Subcutaneous abdominal adipose tissue (tissue), 5 donors: ENCODE results near the gene PLLP.

Experiments
- H3K27ac ChIP-seq: one replicate; pipeline ENCODE4 v1.7.0; 2013; ENCODE audit warnings: low read depth, mild to moderate bottlenecking, inconsistent platforms, low read length, moderate library complexity
- H3K27me3 ChIP-seq, 5 donors: one replicate each; pipeline ENCODE4 v1.7.0; 2013; ENCODE audit warnings: low read length in 5 of 5, inconsistent platforms in 1 of 5; ENCODE audit not compliant: control insufficient read depth in 5 of 5, insufficient read depth in 4 of 5
- H3K36me3 ChIP-seq, 5 donors: one replicate each; pipeline ENCODE4 v1.7.0; 2013; ENCODE audit warnings: low read length in 5 of 5; ENCODE audit not compliant: control insufficient read depth in 5 of 5, insufficient read depth in 5 of 5
- H3K4me1 ChIP-seq, 5 donors: one replicate each; pipeline ENCODE4 v1.7.0; 2013; ENCODE audit warnings: low read length in 5 of 5, mild to moderate bottlenecking in 3 of 5, moderate library complexity in 1 of 5; ENCODE audit not compliant: control insufficient read depth in 5 of 5, insufficient read depth in 5 of 5
- H3K4me3 ChIP-seq, 5 donors: one replicate each; pipeline ENCODE4 v1.7.0; 2013; ENCODE audit warnings: low read length in 5 of 5, low read depth in 1 of 5
- H3K9ac ChIP-seq, 5 donors: one replicate each; pipeline ENCODE4 v1.7.0; 2013; ENCODE audit warnings: low read length in 5 of 5, mild to moderate bottlenecking in 4 of 5, moderate library complexity in 3 of 5
- H3K9me3 ChIP-seq, 5 donors: one replicate each; pipeline ENCODE4 v1.7.0; 2013; ENCODE audit warnings: low read length in 5 of 5; ENCODE audit not compliant: control insufficient read depth in 5 of 5
- donor health status: healthy.
- donor health status: healthy.
- donor health status: healthy.
- donor health status: healthy.
- donor health status: healthy.

PLLP gene

GRCh38 chr16:57285379-57285778, 907 bp upstream of the PLLP start:
- no peak overlapping the region for H3K4me3 ChIP-seq
- H3K9me3 ChIP-seq, result no peaks in the 10 kb centered on the region
- H3K4me1 ChIP-seq, result peaks cover 0 to 18% (median 14%) of the 10 kb centered on the region in 5 donors
- H3K27ac ChIP-seq, result no peak overlapping the region
- no peaks in the 10 kb centered on the region for H3K36me3 ChIP-seq
- peaks cover 10 to 25% (median 14%) of the 10 kb centered on the region in 5 donors for H3K27me3 ChIP-seq
- H3K9ac ChIP-seq, result no peak overlapping the region

DNA sequence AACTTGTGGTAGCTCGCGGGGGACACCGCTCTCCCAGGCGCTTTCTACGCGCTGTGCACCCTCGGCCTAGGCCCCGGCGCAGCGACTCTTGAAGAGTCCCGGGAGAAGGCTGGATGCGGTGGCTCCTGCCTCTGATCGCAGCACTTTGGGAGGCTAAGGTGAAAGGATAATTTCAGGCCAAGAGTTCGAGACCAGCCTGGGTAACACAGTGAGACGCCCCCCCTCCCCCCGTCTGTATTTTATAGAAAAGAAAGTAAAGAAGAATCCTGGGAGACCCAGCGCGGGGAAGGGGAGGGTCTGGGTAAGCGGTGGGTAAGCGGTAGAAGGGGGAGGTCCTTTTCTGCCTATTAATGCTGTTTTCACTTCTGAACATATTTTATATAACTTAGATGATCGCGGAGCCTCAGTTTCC, 486 bp upstream of the PLLP start:
- Histone ChIP-seq H3K27me3 (peaks cover 10 to 25% (median 14%) of the 10 kb centered on the region in 5 donors), H3K9ac (peak overlapping the region in 1 of 5 donors; percentile 23), H3K36me3 (no peaks in the 10 kb centered on the region), H3K4me3 (peak overlapping the region in 4 of 5 donors; percentile 54 to 70 (median 63)), H3K27ac (no peak overlapping the region), H3K9me3 (no peaks in the 10 kb centered on the region), H3K4me1 (peaks cover 0 to 18% (median 15%) of the 10 kb centered on the region in 5 donors)

- H3K27ac ChIP-seq, result no peak overlapping the region
- H3K36me3 ChIP-seq, result no peaks in the 10 kb centered on the region
- H3K9me3 ChIP-seq, result no peaks in the 10 kb centered on the region
- H3K27me3 ChIP-seq, result peaks cover 10 to 25% (median 14%) of the 10 kb centered on the region in 5 donors
- peak overlapping the region in 3 of 5 donors; percentile 54 to 70 (median 62) for H3K4me3 ChIP-seq
- H3K9ac ChIP-seq, result no peak overlapping the region
- H3K4me1 ChIP-seq, result peaks cover 0 to 22% (median 15%) of the 10 kb centered on the region in 5 donors
Observed at GRCh38 chr16:57283959-57284208, 588 bp downstream of the PLLP start.

GRCh38 chr16:57283214-57283958, 1.1 kb downstream of the PLLP start:
- Histone ChIP-seq H3K9ac (no peak overlapping the region), H3K4me1 (peaks cover 0 to 22% (median 15%) of the 10 kb centered on the region in 5 donors), H3K36me3 (no peaks in the 10 kb centered on the region), H3K27me3 (peaks cover 10 to 25% (median 14%) of the 10 kb centered on the region in 5 donors), H3K4me3 (peak overlapping the region in 3 of 5 donors; percentile 11 to 70 (median 62)), H3K9me3 (no peaks in the 10 kb centered on the region), H3K27ac (no peak overlapping the region)

DNA sequence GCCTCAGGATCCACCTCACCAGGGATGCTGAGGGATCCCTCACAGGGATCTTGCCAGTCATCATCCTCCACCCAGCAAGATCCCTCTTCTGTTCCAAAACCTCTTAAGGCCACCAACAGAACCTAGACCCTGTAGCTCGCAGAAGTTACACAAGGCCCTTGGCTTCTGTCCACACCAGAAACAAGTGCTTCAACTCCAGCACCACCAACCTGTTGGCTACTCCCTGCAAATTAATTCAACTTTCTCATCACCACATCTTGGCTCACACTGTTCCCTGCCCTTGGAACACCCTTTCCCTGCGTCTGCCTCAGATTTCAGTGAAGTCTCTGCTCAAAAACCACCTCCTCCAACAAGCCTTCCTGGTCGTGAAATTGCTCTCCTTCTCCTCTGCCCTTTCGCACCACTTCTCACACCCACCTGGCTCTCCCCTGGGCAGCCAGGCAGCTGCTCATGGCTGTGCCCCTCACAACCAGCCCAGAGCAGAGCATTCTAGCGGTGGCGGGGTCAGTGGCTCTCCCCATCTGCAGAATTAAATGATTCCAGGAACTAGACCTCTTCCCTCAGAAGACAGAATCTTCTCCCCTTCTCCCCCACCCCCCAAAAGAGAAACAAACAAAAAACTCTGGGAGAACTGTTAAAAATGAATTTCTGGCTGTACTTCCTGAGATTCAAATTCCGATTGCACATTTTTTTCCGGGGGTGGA, 1.8 kb downstream of the PLLP start:
- H3K9ac ChIP-seq, result no peak overlapping the region
- peaks cover 10 to 25% (median 14%) of the 10 kb centered on the region in 5 donors for H3K27me3 ChIP-seq
- no peak overlapping the region for H3K27ac ChIP-seq
- no peaks in the 10 kb centered on the region for H3K9me3 ChIP-seq
- no peaks in the 10 kb centered on the region for H3K36me3 ChIP-seq
- H3K4me3 ChIP-seq, result no peak overlapping the region
- H3K4me1 ChIP-seq, result peaks cover 0 to 22% (median 15%) of the 10 kb centered on the region in 5 donors

- Histone ChIP-seq H3K36me3 (no peaks in the 10 kb centered on the region), H3K9me3 (no peaks in the 10 kb centered on the region), H3K9ac (no peak overlapping the region), H3K4me1 (peaks cover 0 to 25% (median 15%) of the 10 kb centered on the region in 5 donors), H3K27ac (no peak overlapping the region), H3K4me3 (no peak overlapping the region), H3K27me3 (peaks cover 10 to 25% (median 14%) of the 10 kb centered on the region in 5 donors)
Observed at GRCh38 chr16:57281791-57282190, 2.7 kb downstream of the PLLP start.

GRCh38 chr16:57279780-57280638, 4.5 kb downstream of the PLLP start:
- Histone ChIP-seq H3K4me3 (no peak overlapping the region), H3K9me3 (no peaks in the 10 kb centered on the region), H3K4me1 (peaks cover 1 to 28% (median 13%) of the 10 kb centered on the region in 5 donors), H3K27ac (no peak overlapping the region), H3K9ac (peak overlapping the region in 1 of 5 donors; percentile 25), H3K36me3 (no peaks in the 10 kb centered on the region), H3K27me3 (peaks cover 10 to 19% (median 14%) of the 10 kb centered on the region in 5 donors)

DNA sequence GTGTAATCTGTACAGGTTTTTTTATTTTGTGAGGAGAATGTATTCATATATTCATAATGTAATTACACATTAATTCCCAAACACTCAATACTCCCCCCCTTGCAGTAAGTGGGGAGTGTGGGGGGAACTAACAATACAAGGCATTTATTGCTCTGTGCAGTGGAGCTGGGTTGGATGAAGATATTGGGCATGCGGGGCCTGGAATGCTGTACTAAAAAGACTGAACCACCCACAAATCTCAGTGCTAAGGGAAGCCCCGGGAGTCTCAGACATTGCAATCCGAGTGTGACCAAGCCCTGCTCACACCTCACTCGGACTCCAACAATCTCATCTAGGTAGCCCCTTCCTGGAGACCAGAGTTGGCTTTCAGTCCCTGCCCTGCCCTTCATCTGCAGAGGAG, 6.0 kb downstream of the PLLP start:
- H3K4me3 ChIP-seq, result no peak overlapping the region
- no peak overlapping the region for H3K9ac ChIP-seq
- peaks cover under 1 to 10% (median 5%) of the 10 kb centered on the region in 5 donors for H3K27me3 ChIP-seq
- no peak overlapping the region for H3K27ac ChIP-seq
- no peaks in the 10 kb centered on the region for H3K9me3 ChIP-seq
- H3K4me1 ChIP-seq, result peaks cover 0 to 16% (median 1%) of the 10 kb centered on the region in 5 donors
- H3K36me3 ChIP-seq, result no peaks in the 10 kb centered on the region

DNA sequence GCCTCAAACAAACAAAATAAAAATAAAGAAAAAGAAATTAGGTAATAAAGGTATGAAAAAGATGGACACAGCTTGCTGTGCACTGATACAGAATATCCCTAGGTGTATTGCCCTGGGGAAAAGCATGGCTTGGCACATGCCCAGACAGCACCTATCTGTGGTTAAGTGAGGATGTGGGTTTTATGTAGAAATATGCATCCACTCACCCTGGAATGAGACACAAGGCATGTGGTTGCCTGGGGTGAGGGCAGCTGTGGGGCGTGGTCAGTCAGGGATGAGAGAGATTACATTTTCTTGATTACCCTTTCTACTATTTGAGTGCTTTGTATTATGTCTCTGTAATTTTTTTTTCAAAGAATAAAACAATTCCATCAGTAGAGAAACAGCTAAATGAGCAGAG, 6.9 kb downstream of the PLLP start:
- Histone ChIP-seq H3K4me3 (no peak overlapping the region), H3K9ac (no peak overlapping the region), H3K27me3 (peaks cover 0 to 3% (median 0%) of the 10 kb centered on the region in 5 donors), H3K4me1 (peaks cover 0 to 16% (median 1%) of the 10 kb centered on the region in 5 donors), H3K9me3 (no peaks in the 10 kb centered on the region), H3K36me3 (no peaks in the 10 kb centered on the region), H3K27ac (no peak overlapping the region)
